Measurements from ENCODE around the gene PROSER1.
"Not testable (repeated sequence)": the region's sequence is repeated elsewhere in the genome, so short reads cannot be mapped to it uniquely, and the experiment has no call there.

The PROSER1 gene

DNA sequence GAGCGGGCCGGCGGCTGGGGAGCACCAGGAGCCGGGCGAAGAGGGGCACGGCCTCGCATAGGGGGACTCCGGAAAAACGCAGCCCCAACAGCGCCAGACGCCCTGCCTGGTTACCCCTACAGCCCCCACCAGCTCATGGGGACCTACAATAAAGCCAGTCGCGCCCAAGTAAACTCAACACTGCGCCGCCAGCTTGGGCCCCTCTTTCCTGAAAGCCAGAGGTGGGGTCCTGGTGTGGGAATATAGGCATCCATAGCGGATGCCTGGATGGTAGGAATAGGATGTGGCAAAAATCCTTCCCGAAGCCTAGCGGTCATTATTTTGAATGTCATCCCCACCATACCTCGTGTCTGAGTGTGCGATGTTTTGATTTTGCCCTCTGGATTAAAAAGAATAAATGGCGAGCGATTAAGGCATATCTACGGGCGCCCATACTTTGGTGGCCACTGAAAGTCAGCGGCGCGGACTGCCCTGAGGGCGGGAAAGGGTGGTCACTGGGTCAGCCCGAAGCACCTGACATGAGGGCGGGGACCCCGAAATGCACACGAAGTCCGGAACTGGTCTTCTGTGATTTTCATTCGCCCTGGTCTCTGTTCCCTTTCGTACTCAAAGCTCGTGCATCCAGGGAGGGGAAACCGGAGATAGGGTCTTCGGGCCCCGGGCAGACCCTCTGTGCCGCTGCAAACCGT lies at the start of gene PROSER1, which contains the start of gene NHLRC3:
TSS of gene PROSER1 (minus strand) at position 210 of the 689 bp plus-strand sequence. CDS start 847 bp downstream, outside the sequence.
TSS of gene NHLRC3 (plus strand) at position 577 of the 689 bp plus-strand sequence. CDS start 184 bp downstream, outside the sequence.
- DNase-seq, result peak; percentile 76

DNA sequence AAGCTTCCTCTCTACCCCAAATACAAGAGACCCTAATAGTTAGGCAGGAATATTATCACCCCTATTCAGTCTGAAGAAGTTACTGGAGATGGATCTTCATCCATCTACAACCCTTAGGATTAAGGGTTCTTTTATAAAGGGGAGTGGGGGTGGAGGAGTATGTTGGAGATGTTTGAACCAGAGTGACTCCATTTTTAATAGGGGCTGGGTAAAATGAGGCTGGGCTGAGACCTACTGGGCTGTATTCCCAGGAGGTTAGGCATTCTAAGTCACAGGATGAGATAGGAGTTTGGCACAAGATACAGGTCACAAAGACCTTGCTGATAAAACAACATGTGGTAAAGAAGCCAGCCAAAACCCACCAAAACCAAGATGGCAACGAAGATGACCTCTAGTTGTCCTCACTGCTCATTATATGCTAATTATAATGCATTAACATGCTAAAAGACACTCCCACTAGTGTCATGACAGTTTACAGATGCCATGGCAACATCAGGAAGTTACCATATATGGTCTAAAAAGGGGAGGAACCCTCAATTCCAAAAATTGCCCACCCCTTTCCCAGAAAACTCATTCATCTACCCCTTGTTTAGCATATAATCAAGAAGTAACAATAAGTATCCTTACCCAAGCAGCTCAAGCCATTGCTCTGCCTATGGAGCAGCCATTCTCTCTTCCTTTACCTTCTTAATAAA lies 48.5 kb upstream of the PROSER1 start:
- DNase-seq, result not testable (repeated sequence)

DNA sequence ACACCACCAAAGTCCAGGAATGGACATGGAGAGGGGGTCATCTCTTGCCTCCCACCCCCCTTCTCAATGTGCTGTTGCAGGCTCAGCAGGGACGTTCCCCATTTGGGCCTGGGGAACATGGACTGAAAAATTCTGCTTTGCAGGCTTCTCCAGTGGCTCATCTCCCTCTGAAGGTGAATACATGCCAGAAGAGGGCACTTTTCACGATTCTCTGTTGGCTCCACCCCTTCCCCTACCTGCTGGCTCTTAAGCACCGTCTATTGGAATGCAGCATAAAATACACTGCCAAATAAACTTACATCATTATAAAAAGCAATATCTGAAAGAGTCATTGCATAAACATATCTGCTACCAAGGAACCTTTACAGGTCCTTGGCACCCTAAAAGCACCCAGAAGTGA lies 36.1 kb upstream of the PROSER1 start:
- no peak for DNase-seq

DNA sequence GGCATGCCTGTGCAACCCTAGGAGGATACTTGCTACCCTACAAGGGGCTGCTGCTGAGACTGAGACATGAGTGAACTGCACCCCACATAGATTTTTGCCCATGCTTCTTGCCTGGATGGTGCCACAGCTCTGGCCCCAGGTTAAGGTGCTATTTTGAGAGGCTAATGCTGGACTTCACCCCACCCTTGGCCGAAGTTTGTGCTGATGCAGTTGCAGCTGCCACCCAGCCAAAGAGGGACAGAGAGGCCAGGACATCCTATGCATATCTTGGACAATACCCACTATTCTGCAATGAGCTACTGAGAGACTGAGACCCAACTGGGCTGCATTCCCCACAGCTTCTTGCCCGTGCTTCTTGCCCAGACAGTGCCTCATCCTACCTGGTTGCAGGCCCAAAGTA lies 35.0 kb upstream of the PROSER1 start:
- no peak for DNase-seq

DNA sequence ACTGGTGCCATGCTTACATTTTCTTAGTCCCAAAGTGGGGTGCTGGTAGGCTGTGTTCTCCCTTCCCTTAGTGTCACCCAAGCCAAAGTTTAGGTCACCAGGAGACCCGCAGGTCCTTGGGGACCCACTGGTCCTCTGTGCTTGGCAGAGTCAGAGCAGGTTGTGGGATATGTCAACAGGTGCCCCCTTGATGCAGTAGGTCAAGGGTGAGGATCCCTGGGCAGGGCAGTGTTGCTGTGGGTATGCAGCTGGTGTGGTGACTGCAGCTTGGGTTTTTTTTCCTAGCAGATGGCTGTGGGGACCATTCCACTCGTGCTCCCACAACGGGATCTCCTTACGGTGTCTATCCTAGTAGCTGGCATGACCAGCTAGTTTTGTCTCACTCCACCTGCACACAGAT lies 24.1 kb upstream of the PROSER1 start:
- no peak for DNase-seq

DNA sequence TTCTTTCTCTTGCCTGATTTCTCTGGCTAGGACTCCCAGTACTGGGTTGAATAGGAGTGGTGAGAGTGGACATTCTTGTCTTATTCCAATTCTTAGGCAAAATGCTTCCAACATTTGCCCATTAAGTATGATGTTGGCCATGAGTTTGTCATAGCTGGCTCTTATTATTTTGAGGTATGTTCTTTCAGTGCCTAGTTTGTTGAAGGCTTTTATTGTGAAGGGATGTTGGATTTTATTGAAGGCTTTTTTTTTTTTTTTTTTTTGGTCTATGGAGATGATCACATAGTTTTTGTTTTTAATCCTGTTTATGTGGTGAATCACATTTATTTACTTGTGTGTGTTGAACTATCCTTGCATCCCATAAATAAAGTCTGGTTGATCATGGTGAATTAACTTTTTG lies 20.2 kb upstream of the PROSER1 start:
- DNase-seq, result no peak

DNA sequence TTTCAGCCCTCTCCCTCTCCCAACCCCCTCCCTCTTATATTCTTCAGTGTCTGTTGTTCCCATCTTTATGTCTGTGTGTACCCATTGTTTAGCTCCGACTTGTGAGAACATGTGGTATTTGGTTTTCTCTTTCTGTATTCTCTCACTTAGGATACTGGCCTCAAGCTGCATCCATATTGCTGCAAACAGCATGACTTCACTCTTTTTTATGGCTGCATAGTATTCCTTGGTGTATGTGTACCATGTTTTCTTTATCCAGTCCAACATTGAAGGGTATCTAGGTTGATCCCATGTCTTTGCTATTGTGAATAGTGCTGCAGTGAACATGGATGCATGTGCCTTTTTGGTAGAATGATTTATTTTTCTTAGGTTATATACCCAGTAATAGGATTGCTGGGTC lies 18.1 kb upstream of the PROSER1 start:
- DNase-seq, result no peak

DNA sequence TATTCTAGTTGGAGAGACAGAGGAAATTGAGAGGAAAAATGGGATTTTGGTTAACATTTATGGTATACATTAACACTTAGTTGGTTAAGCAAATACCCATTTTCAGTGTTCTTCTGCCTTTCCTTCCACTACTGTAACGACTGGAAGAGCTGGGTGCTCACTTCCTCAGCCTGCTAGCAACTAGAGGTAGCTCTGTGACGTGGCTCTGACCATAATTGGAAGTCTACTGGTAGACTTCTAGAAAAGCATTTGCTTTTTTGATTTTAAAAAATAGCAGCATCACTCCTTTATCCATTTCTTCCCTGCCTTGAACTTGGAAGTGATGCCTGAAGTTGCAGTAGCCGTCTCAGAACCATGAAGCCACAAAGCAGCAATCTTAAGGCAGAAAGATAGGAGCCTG lies 16.2 kb upstream of the PROSER1 start:
- DNase-seq, result no peak

DNA sequence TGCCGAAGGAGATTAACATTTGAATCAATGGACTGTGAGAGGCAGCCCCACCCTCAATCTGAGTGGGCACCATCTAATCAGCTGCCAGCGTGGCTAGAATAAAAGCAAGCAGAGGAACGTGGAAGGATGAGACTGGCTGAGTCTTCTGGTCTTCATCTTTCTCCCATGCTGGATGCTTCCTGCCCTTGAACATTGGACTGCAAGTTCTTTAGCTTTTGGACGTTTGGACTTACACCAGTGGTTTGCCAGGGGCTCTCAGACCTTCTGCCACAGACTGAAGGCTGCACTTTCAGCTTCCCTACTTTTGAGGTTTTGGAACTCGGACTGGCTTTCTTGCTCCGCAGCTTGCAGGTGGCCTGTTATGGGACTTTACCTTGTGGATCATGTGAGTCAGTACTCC lies 15.1 kb upstream of the PROSER1 start:
- DNase-seq, result no peak

DNA sequence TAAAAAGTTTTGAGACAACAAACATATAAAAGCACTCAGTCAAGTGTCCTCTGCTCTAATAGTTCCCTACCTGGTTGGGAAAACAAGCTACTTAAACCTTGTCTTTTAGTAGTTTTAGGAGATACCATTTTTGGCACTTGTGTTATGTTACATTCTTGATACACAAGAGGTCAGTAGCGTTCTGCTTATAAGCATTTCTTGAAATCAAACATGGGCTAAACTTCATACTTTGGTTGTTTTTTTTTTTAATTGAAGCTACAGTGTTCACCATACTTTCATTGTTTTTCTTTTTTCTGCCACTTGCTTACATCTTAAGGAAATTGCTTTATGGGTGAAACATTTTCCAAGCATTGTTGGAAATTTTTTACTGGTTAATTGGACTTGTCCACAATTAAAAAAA lies 13.3 kb upstream of the PROSER1 start:
- DNase-seq, result no peak

DNA sequence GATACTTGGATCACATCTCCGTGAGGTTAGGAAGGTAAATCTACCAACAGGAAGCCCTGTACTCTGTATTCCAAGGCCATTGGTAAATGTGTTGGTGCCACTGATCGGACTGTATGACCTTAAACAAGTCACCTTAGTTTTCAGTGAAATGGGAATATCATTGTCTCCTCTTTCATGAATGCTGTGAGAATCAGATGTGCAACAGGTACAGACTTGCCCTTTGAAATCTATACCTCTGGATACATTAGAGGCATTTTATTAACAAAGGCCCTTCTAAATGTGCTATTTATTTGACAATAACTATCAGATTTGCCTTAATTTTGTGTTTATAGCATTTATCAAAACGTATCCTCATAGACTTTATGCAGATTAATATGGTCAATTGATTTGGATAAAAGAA lies 11.4 kb upstream of the PROSER1 start:
- DNase-seq, result no peak

DNA sequence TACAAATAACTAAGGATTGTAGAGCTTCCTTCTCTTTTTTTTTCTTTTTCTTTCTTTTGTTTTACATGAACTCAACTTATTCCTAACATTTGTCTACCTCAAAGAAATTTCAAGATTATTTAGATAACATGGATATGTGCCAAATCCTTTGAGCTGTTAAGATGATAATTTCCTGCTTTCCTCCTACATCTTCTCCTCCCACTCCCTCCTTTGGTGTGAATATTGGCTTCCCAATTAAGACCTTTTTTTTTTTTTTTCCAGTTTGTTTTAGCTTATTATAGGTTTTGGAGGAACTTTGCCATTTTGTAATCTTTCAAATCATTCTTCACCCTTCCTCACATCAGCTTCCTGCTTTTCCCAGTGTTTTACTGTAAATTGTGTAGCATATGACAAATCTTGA lies 10.9 kb upstream of the PROSER1 start:
- no peak for DNase-seq

DNA sequence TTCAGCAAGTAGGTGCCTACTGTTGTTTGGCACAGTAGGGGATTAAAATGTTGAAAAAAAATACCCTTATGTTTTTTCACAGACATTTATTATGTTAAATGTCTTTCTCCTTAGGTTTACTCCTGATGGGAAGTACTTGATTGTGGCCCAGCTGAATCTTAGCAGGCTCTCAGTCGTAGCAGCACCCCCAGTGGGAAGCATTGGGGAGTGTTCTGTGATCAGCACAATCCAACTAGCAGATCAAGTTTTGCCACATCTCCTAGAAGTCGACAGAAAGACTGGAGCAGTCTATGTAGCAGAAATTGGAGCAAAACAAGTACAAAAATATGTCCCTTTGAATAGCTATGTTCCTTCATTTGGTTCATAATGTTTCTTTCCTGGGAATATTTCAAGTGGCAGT lies 9.7 kb upstream of the PROSER1 start:
- no peak for DNase-seq

DNA sequence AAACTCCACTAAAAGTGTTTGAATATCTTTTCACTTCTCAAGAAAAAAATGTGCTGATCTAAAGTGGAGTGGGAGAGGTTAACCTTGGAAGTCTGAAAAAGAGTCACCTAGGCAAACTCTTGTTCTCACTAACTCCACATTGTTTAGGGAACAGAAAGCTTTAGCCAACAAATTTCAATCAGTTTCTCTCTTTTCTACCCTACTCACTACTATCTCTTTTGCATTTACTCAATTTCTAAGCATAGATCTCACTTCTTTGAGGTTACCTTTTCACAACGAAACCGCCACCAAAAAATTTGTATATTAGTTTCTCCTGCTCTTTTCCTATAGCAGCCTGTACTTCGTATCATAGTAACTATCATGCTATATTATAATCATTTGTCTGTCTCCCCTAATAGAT lies 6.6 kb upstream of the PROSER1 start:
- no peak for DNase-seq

DNA sequence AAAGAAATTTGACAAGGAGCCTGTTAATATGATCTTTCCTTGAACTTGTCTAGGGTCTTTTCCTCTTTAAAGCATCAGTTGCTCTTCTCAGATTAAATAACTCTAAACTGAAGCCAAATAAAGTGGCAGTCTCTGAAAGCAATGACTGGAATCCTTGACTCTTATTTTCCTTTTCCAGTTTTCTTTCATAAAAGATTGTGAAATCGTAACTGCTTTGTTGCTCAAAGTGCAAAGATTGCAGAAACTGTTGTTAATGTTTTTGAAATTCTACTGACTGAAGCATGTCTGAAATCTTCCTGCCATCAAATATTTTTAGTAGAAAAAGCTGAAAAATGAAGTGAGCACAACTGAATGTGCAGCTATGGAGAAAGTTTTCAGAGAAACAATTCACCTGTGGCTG lies 2.3 kb upstream of the PROSER1 start:
- no peak for DNase-seq

DNA sequence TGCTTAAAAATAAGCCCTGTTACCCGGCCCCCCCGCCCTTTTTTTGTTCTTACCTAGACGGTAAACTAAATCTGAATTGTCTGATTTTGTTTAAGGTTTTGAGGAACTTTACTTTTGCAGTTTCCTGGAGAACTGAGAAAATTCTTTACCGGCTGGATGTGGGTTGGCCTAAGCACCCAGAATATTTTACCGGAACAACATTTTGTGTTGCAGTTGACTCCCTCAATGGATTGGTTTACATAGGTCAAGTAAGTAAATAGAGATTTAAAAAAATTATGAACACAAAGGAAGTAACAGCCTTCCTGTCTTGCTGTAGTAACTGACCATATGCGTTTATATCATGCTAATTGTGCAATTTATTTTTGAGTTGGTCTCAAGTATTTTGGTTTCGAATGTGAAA lies 1.2 kb upstream of the PROSER1 start:
- DNase-seq, result no peak

DNA sequence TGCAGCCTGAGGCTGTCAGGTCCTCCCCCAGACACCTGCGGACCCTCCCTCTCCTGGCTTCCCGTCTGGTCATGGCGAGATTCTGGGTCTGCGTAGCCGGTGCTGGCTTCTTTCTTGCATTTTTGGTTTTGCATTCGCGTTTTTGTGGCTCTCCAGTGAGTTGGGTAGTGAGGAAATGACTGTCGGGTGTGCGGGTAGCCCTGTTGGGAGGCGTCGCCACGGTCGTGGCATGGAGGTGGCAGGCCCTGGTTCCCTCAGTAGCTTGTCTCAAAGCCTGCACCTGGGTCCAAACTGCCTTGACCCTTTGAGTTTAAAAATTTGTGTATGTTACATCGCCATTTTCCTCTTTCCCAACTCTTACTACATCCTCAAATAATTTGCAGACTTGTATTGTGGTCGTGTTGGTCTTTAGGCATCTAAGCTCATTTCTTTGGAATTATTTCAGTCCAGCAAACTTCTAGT lies 711 bp upstream of the PROSER1 start:
- peak; percentile 43 for DNase-seq

DNA sequence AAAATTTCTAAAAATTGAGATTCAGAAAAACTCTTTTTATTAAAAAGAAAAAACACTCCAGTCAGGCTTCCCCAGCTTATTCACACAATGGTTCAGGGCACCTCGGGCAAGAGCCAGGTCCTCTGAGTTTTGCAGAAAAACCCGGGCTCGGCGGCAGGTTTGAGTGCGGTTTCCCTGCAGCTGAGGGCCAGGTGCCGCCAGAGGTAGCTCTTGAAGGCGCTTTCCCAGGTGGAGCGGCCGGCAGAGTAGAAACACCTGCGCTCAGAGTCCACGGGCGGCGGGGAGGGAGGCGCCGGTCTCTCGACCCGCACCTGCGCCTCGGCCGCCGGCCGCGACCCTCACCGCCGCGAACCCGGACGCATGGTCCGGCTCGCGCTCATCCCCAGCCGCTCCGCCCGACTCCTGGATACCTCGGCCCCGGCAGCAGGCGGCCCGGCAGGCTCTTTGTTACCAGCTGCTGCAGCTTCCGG lies 444 bp downstream of the PROSER1 start:
- DNase-seq, result no peak

DNA sequence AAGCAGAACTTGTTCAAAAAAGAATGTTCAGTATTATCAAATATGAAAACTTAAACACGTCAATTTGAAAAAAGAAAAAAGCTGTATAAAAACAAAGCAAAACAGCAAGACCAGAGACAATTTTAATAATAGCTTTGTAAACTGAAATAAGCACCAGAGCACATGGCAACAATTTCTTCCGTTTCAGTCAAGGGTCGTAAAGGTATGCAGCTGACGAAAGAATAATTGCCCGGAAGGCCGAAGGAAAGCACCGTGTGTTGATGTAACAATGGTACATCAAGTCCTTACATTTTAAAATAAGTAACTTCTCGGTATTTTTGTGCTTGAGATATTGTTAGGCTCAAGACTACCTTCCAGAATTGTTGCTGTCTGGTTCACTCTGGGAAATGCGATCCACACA lies 1.7 kb downstream of the PROSER1 start:
- DNase-seq, result no peak

DNA sequence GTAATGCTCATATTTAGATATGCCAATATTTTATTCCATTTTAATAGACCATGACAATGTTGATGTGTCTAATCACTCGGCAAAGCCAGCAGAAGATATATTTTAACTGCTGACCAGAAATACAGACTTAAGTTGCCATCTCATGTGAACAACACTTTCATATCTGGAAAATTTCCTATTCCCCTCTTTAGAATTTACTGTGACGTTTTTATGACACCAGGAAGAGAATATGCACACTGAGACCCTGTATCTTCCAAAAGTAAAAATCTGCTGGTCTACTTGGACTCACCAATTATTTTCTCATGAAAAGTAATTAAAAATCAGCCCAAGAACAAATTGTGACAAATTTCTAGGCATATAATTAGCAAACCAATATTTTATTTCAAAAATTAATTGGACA lies 2.1 kb downstream of the PROSER1 start:
- DNase-seq, result no peak

DNA sequence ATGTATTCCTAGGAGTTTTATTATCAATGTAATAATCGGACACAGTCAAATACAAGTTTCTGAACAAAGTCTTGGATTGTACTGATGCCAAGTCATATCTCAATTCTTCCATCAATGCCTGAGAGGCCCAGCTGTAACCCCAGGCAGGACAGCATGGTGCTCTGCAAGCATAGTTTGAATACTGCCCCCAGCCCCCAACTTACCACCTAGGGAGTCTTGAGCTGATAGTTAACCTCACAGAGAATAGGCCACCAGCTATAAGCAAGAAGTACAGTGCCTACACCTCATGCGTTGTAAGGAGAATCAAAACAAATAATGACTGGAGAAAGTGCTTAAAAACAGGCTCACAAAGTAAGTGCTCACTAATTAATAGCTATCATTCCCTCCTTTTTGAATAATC lies 2.7 kb downstream of the PROSER1 start:
- no peak for DNase-seq

DNA sequence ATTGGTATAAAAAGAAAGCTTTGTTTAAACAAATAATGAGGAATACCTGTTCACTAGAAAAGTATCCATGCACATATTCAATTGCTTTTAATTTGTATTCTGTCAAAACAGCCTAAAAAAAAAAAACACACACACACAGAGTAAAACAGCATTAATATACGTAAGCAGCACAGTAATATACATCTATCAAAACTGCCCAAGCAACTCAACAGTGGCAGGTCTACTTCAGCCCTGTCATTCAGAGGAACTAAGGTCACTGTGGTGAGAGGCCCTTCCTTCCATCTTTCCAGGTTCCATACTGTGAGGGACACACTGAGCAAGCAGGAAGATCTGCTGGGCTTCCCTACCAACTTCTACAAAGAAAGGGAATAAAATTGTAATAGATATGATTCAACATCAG lies 3.8 kb downstream of the PROSER1 start:
- no peak for DNase-seq

DNA sequence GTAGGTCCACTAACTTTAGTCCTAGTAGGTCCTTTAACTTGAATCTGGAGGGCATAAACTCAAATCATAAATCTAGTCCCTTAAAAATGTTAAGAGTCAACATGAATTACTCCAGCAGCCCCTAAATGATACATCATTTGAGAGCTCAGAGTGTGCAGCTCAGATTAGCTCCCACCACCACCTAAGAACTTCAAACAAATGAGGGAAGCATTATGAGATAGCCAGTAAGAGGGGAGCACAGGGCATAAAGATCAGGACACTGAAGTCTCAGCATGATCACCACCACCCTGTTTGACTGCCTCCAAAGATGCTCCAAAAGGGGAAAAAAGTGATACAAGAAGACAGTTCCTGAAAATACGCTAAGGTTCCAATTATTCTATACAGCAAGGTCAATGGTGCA lies 5.7 kb downstream of the PROSER1 start:
- no peak for DNase-seq

DNA sequence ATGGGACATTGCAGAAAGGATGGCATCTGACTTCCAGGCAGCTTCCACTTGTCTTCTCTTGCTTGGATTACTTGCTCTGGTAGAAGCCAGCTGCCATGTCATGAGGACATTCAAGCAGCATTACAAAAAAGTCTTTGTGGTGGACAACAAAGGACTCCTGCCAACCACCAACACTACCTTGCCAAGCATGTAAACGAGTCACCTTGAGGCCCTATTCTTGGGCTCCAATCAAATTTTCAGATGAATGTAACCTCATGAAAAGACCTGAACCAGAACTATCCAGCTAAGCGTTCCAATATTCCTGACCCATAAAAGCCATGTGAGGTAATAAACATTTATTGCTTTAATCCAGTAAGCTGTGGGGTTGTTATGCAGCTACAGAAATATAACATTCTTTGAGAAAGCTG lies 12.5 kb downstream of the PROSER1 start:
- DNase-seq, result no peak

DNA sequence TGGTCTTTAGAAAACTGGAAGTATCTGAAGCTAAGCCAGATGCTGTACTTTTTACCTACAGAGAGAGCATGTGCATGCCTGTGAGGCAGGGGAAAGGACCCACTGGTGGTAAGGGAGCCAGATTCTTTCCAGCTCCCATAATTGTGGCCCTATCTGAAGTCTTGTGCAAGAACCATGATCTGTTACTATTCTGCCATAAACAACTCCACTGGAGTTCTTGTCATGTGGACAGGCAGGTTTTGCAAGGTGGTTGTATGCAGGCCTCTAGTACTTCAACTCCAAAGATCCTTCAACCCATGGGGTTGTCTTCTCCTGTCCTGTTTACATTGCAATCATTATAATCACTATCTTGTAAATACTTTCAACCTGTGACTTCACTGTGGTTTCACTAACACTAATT lies 14.1 kb downstream of the PROSER1 start:
- no peak for DNase-seq

Data from activated CD4-positive, alpha-beta T cell treated with anti-CD3 and anti-CD28 coated beads, Interleukin-2, amount 50 U/mL, for 1 hour (primary cell).